GM19035 (cell line): Measurements from ENCODE around the gene CCL18.
"Not testable (repeated sequence)": the region's sequence is repeated elsewhere in the genome, so short reads cannot be mapped to it uniquely, and the experiment has no call there.

Experiments used
- ATAC-seq: cut with Tn5 transposase; IDR thresholded peaks from one replicate; pipeline ENCODE4 v1.9.1; 2021; ENCODE audit not compliant: unreplicated experiment

The CCL18 gene

DNA sequence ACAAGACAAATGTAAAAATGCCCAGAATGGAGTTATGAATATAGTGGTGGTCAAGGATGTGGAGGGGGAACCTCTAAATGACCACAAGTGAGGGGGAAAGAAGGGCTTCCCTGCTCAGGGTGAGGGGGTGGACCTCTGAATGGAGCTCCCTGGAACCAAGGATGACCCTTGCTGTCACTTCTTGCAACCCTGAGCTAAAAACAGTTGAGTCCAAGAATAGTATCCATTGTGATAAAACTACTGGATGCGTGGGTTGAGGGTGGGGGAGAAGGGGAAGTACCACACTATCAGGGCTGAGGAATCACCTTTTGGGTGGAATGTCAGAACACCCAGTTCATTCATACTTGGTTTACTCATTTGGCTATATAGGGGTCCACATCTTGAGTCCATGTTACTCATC lies 34.9 kb downstream of the CCL18 start:
- ATAC-seq, result not testable (repeated sequence)

DNA sequence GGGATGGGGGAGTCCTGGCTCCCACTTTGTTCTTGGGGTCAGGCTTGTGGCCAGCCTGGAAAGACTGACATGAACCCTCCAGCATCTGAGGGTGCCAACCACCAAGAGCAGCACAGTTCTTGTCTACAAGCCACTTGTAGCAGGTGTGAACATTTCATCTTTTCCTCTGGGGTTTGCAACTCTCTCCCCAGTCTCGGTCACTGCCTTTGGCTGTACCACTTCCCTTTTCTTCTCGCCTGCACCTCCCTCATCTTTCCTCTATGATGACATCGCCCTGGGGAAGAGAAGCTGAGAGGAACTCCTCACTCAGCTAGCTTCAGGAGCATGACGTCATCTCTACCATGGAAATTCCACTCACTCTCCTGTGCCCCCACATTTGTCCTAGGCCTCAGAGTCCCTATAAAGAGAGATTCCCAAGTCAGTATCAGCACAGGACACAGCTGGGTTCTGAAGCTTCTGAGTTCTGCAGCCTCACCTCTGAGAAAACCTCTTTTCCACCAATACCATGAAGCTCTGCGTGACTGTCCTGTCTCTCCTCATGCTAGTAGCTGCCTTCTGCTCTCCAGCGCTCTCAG lies 39.4 kb downstream of the CCL18 start, which contains the start of gene CCL4:
CCL4 (plus strand) TSS at position 427 of the 575 bp plus-strand sequence; CDS start at position 506, 79 bp downstream.
- ATAC-seq, result peak; percentile 68

DNA sequence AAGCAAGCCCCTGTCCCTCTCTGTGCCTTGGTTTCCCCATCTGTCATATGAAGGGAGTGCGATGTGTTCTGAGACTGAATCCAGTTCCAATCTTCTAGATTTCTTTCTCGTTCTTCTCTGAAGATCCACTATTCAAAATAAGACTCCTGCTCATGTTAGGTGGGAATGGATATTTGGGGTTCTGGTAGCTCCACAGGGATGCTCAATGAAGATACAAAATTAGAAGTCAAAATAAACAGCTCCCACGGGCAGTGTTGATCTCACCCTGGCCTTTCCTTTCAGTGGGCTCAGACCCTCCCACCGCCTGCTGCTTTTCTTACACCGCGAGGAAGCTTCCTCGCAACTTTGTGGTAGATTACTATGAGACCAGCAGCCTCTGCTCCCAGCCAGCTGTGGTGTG lies 40.2 kb downstream of the CCL18 start:
- ATAC-seq, result not testable (repeated sequence)

DNA sequence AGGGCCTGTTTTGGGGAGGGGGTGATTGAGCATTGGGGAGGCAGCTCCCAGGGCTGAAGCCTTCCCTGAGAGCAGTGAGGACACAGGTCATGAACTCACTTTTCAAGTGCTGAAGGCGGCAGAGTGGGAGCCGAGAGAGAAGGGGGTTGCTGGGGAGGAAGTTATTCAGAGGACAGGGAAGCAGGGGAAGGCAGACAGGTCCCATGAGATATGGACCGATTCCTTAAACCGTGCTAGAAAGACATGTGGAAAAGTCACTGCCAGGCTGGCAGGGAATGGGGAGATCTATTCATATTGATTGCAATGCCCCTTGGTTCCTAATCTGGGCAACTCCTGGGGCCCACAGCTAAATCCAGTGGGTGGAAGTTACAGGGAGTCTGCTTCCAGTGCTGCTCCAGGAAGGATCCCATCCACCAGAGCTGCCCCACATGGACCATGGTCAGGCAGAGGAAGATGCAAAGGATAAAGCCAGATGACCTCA lies 40.7 kb downstream of the CCL18 start:
- ATAC-seq, result no peak

DNA sequence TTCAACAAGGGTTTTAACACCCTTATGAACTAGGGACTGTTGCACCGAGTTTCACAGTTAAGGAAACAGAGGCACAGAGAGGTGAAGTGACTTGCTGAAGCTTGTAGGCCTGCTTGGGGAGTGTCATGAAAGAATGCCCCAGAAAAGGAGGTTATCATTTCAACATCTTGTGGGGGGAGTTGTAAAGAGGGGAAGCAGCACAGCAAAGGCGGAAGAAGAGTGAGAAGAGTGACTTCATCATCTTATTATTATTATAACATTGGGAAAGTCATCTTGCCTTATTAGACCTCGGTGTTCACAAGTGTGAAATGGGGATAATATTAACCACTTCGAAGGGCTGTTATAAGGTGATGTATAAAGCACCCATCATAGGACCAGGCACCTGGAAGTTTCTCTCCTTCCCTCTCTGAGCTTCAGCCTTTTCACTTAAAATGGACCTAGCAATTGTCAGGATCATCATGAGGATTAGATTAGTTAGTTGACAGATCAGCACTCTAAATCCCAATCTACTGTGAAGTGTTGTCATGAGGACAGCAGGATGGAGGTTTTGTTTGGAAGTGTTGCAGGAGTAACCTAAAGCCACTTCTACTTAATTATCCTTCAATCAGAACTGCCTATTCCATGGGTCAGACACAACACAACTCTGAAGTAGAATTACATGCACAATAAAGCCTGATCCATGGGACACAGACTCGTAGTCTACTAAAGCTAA lies 41.9 kb downstream of the CCL18 start:
- ATAC-seq, result no peak

DNA sequence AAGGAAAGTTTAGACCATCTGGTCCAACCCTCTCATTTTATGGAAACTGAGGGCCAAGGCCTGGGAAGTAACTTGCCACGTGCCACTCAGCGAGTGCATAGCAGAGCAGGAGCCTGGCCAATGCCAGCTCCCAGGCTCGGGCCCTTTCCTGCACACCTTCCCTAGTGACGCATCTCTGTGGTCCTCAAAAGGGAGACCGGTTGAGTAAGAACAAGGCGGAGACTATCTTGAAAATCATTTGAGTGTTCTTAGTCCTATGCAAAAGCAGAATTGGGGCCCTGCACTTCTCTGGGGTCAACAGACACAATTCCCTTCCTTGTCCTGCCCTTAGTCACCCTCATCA lies 42.4 kb downstream of the CCL18 start:
- no peak for ATAC-seq

DNA sequence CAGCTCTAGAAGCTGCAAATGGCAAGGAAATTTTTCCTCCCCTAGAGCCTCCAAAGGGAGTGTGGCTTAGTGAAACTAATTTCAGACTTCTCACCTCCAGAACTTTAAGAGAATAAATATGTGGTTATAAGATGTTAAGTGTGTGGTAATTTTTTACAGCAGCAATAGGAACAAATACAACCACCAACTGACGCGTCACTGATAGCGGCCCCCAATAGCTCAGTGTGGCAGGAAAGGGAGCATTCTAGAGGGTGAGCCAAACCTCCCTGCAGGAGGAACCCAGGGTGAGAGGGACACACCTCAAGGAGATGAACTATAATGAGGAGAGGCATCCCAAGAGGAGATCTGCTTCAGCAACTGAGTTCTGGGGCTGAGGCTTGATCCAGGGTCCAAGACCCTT lies 43.6 kb downstream of the CCL18 start:
- ATAC-seq, result no peak

DNA sequence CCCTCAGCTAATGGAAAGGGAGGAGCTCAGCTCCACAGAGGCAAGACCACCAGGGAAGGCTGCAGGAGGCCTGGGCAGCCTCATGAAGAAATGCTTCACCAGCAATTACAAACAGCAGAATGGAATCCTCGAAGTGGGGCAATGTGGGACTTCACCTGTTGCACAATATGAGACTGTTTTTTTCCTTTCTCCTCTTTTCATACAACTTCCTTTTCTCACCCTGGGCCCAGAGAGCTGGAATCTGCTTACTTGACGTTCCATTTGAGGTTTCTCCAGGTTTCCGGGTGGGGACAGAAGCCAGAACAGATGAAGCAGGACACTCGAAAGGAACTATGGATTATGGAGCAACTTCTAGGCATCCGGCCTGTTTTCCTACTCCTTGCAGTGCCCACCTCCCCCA lies 44.2 kb downstream of the CCL18 start:
- ATAC-seq, result not testable (repeated sequence)

DNA sequence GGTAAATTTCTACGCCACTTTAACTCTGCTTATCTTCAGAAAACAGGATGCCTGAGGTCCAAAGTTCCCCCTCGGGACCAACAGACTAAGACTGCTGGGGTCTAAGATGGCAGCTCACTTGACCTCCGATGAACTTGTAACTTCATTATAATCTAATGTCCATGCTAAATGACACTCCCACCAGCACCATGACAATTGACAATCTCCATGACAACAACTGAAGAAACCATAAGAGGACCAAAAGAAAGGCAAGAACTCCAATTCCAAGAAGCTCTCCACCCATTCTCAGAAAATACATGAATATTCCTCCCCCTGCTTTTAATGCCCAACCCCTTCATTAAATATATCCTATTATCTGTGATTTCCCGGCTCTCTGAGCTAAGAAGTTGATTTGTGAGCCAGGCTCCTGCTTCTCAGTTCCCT lies 47.0 kb downstream of the CCL18 start:
- ATAC-seq, result no peak

DNA sequence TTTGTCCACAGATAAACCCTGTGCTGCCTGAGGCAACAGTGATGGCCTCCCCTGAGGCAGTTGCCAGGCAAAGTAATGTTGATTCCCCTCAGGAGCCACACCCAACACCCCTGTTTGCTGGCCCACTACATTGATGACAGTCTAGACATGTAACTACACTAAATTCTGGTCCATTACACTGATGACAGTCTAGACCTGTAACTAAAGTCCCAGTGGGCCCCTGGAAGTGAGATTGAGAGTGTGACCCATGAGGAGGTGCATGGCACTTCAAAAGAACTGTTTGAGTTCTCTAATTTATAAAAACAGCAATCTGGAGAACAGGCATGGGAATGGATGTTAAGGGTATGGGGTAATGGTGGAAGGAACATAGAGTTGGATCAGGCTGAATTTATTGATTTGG lies 48.5 kb downstream of the CCL18 start:
- ATAC-seq, result no peak

DNA sequence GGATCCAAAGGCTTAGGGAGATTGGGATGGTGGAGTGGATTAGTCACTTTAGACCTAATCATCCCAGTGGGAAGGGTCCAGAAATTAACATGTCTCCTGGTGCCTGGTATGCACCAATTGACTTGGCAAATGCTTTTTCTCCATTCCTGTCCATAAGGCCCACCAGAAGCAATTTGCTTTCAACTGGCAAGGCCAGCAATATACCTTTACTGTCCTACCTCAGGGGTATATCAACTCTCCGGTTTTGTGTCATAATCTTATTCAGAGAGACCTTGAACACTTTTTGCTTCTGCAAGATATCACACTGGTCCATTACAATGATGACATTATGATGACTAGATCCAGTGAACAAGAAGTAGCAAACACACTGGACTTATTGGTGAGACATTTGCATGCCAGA lies 49.1 kb downstream of the CCL18 start:
- ATAC-seq, result not testable (repeated sequence)

DNA sequence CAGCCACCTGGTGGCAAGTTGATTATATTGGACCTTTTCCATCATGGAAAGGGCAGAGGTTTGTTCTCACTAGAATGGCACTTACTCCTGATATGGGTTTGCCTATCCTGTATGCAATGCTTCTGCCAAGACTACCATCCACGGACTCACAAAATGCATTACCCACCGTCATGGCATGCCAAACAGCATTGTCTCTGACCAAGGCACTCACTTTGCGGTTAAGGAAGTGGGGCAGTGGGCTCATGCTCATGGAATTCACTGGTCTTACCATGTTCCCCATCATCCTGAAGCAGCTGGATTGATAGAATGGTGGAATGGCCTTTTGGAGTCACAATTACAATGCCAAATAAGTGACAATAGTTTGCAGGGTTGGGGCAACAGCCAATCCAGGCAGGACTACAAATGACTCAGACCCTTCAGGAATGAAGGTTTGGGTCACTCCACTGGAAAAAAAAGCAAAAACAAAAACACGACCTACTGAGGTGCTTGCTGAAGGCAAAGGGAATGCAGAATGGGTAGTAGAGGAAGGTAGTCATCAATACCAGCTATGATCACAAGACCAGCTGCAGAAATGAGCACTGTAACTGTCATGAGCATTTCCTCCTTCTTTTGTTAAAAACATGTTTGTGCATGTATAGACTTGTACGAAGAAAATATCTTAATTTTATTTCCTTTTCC lies 51.0 kb downstream of the CCL18 start:
- not testable (repeated sequence) for ATAC-seq

DNA sequence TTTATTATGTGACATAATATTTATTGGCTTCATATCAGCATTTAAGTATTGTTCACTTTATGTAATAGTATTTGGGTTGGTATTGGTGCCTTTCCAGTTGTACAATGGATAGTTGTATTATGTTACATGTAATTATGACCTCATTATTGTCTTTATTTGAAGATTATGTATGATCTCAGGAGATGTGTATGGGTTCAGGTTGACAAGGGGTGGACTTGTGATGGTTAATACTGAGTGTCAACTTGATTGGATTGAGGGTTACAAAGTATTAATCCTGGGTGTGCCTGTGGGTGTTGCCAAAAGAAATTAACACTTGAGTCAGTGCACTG lies 51.5 kb downstream of the CCL18 start:
- ATAC-seq, result not testable (repeated sequence)

DNA sequence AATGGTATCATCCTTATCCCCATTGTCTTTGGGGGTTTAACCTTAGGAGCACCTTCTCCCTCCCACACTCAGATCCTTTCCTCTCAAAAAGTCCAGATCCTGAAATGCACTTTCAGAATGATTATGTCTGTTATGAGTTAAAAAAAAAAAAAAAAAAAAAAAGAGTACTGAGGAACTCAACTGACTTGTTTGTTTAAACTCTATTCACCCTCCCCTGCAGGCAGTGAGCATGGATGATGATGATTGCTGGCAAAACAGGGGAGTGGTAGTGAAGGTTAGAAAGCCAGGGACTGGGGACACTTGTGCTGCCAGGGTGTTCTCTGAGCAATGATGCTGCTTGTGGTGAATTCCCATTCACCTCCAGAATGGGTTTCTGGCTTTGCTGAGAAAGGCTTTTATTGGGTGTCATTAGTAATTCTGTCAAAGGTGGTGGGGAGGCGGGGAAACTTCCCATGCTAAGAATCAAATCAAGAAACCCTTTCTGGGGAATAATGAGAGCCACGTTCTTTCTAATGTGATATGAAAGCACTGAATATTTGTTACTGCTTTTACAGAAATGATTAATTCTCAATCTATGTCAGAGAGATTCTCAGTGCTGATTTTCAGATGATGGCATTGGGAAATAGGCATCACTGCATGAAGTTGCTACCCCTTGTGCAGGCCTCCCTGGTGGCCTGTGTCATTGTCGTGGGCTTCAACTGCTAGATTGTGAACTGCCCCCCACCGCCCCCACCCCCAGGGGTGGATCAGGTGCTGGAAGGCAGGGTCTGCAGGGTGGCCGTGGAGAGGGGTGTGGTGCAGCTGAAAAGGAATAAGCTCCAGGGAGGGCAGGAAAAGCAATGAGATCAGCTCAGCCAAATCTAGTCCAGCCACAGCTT lies 53.7 kb downstream of the CCL18 start:
- no peak for ATAC-seq

DNA sequence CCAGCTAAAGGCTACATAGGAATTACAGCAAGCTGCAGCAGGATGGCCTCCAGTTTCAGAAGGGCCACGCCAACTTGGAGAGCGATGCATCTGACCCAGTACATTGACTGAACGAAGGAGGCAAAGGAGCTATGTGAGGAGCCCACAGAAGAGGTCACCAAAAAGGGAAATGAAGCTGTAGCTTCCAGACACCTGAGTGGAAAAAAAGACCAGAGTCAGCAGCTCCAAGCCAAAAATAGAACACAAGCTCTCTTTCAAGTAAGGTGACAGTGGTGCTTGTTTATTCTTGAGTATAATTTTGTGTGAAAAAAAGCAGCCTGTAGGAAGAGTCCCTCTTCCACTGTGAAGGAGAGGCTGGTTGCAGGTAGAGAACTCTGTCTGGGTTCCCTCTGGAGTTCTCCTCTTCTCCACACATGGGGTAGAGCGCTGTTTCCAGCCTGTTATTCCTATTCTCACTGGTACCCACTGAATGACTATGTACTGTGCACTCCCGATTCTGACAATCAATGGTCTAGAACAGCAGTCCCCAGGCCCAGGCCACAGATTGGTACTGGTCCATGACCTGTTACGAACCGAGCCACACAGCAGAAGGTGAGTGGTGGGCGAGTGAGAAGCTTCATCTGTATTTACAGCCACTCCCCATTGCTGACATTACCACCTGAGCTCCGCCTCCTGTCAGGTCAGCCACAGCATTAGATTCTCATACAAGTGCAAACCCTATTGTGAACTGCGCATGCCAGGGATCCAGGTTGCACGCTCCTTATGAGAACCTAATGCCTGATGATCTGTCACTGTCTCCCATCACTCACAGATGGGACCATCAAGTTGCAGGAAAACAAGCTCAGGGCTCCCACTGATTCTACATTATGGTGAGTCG lies 54.6 kb downstream of the CCL18 start:
- no peak for ATAC-seq

DNA sequence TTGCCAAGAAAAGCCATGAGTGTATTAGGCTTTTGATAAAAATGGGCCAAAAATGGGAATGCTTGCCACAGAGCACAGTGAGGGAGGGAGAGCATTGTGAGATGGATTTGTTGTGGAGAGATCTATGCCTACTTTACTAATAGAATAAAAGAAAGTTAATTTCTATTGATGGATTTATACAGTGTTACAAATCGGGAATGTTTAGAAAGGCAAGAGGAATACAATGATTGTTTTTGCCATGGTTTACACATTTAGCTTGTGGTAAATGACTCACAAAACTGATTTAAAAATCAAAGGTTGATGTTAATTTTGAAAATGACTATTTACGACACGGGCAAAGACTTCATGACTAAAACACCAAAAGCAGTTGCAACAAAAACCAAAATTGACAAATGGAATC lies 56.1 kb downstream of the CCL18 start:
- no peak for ATAC-seq

DNA sequence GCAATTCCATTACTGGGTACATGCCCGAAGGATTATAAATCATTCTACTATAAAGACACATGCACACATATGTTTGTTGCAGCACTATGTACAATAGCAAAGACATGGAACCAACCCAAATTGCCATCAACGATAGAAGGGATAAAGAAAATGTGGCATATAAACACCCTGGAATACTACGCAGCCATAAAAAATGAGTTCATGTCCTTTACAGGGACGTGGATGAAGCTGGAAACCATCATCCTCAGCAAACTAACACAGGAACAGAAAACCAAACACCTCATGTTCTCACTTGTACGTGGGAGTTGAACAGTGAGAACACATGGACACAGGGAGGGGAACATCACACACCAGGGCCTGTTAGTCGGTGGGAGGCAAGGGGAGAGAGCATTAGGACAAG lies 57.0 kb downstream of the CCL18 start:
- ATAC-seq, result not testable (repeated sequence)
